ENCODE results near the gene NEU2.

The NEU2 gene

GRCh38 chr2:233079953-233080835 is 47.7 kb downstream of the NEU2 start:
- no peak overlapping the region for H3K4me3 ChIP-seq (ENCODE audit: low read length)
- TF ChIP-seq CTCF (conservative IDR thresholded peaks at IDR 0.05; ENCODE audit: low read depth, low read length): no peak
- no peak for DNase-seq (ENCODE audit: low read depth)

GRCh38 chr2:233080836-233081229 is 48.4 kb downstream of the NEU2 start:
- no peak for DNase-seq (ENCODE audit: low read depth)
- no peak for TF ChIP-seq CTCF (conservative IDR thresholded peaks at IDR 0.05; ENCODE audit: low read depth, low read length)
- no peak overlapping the region for H3K4me3 ChIP-seq (ENCODE audit: low read length)

- no peak for TF ChIP-seq CTCF (conservative IDR thresholded peaks at IDR 0.05; ENCODE audit: low read depth, low read length)
- DNase-seq (ENCODE audit: low read depth): no peak
- H3K4me3 ChIP-seq (ENCODE audit: low read length): no peak overlapping the region
Measured at GRCh38 chr2:233081232-233081730, 48.8 kb downstream of the NEU2 start.

GRCh38 chr2:233081731-233082221 is 49.3 kb downstream of the NEU2 start:
- H3K4me3 ChIP-seq (ENCODE audit: low read length): no peak overlapping the region

GRCh38 chr2:233082222-233082930 is 49.9 kb downstream of the NEU2 start:
- TF ChIP-seq CTCF (conservative IDR thresholded peaks at IDR 0.05; ENCODE audit: low read depth, low read length): no peak
- no peak for DNase-seq (ENCODE audit: low read depth)
- H3K4me3 ChIP-seq (ENCODE audit: low read length): no peak overlapping the region

More at GRCh38 chr2:233081731-233082221, 49.3 kb downstream of the NEU2 start:
- TF ChIP-seq CTCF (conservative IDR thresholded peaks at IDR 0.05; ENCODE audit: low read depth, low read length): no peak
- DNase-seq (ENCODE audit: low read depth): no peak

GRCh38 chr2:233082931-233083755 is 50.7 kb downstream of the NEU2 start:
- H3K4me3 ChIP-seq (ENCODE audit: low read length): no peak overlapping the region
- no peak for DNase-seq (ENCODE audit: low read depth)
- no peak for TF ChIP-seq CTCF (conservative IDR thresholded peaks at IDR 0.05; ENCODE audit: low read depth, low read length)
